ENCODE results near the gene FXR1.

Gene FXR1

DNA sequence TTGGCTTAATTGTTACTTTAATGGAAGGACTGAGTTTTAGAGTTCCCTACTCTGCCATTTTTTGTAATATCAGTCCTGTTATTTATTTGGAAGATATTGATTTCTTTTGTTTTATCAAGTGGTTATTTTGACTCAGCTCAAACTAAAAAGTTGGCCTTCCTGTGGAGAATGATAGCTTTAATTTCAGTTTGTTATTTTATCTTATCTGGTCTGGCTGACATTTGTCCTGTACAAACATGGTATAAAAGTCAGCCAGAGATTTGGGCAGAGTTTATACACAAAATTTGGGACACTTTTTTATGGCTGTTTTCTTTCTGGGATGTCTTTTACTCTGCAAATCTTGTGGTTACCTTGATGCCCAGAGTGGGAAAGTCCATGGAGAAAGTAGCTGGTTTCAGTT lies 118.5 kb downstream of the FXR1 start:
- Histone ChIP-seq H3K27me3 (ENCODE audit: insufficient read depth, low read depth, severe bottlenecking) (no peaks in the 10 kb centered on the region), H3K36me3 (no peaks in the 10 kb centered on the region), H3K9me3 (ENCODE audit: severe bottlenecking) (no peaks in the 10 kb centered on the region), H3K4me3 (ENCODE audit: low read depth, low read length) (no peak overlapping the region), H3K27ac (no peak overlapping the region)
- no peak for TF ChIP-seq CTCF (IDR thresholded peaks at IDR 0.05; ENCODE audit: low read depth, low read length)
- DNase-seq = no peak

Data from WERI-Rb-1 (cell line).